RPMI7951 (cell line): ENCODE results near the gene HDAC6. TPM values are rescaled to one million over a fixed set of nuclear protein-coding genes. Genes with fewer than 3 reads are reported as not detected.

Source experiments
- DNase-seq: peaks from one replicate; pipeline ENCODE4 v3.0.0-alpha.2; 2012; ENCODE audit warnings: low read depth
- total RNA-seq: library from RNA; depleted of rRNA; stranded (reverse); fragments of >200 nt; shearing (Covaris generic); gene quantifications from 2 replicates; pipeline ENCODE4 v1.2.3, GENCODE V29; 2014; rRNA removed

HDAC6 gene
- 39.7 and 46.2 TPM in 2 replicates for total RNA-seq

- DNase-seq: peak; percentile 99
These were observed at the start of gene HDAC6 for GRCh38 chrX:48801280-48802088. Gene HDAC6, plus strand, starts transcription at chrX:48802067. Its CDS starts 626 bp downstream, at chrX:48802693.

DNA sequence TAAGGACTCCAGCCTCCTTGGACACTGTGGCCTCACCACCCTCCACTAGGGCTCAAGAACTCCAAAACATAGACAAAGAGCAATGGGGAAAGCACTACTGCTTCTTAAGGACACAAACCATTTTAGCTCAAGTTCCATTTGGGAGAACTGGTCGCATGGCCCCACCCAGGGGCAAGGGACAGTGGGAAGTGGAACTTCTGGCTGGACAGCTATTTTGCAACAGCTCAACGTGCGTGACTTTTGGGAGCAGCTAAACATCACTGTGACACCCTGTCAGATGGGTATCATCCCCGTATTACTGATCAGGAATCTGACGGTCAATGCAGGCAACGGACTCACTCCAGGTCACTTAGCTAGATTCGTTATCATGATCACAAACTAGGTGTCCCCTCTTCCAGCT, 49.4 kb upstream of the HDAC6 start:
- no peak for DNase-seq

DNA sequence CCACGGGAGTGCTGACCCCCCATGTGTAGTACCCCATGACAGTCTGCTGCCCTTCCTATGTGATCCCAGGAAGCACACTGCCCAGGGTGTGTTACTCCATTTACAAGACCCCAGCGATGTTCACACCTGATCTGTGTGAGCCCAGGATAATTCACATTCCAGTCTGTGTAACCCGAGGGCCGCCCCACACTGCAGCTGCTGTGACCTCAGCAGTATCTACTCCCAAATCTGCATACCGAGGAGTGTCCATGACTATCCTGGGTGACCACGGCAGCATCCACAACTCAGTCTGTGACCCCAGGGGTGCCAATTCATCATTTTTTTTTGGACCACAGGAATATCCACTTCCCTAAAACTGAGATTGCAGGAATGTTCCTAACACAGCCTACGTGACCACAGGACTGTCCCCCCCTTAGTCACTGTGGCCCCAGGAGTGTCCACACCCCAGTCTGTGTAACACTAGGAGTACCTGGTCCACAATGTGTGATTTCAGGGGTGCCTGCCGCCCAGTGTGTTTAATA, 48.1 kb upstream of the HDAC6 start:
- DNase-seq: no peak

DNA sequence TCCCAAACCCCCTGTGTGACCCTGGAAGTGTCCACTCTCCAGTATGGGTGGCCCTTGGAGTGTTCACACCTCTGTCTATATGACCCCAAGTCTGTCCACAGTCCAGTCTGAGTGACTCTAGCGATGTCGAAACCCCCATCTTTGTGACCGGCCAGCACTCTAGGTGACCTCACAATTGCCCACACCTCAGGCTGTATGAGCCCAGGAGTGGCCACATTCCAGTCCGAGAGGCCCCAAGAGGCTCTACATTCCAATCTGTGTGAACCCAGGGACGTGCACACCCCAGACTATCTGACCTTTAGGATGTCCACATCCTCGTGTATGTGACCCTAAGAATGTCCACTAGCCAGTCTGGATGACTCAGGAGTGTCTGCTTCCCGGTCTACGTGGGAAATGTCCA, 47.6 kb upstream of the HDAC6 start:
- DNase-seq: no peak

GRCh38 chrX:48761674-48762471, 40.0 kb upstream of the HDAC6 start, which contains the start of gene GLOD5:
Gene GLOD5, plus strand, starts transcription at chrX:48761747. Its CDS starts 44 bp downstream, at chrX:48761791.
- DNase-seq: peak; percentile 14

- no peak for DNase-seq
These were observed 32.6 kb upstream of the HDAC6 start for GRCh38 chrX:48769230-48769629.

DNA sequence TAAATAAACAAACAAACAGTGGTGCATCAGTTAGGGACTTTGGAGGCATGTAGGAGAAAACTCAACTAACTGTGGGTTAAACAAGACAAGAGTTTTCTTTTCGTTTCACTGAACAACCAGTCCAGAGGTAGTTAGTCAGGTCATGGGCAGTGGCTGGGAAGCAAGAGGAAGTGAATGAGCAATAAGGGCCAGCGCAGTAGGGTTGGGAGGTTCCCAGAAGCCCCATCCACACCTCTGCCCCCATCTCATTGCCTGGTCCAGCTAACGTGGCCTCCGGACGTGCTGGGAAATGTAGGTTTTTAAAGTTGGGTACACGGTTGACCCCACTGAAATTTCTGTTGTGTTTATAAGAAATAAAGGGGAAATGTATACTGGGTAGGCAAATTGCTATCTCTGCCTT, 31.6 kb upstream of the HDAC6 start:
- DNase-seq: no peak

GRCh38 chrX:48772602-48773001, 29.3 kb upstream of the HDAC6 start:
- DNase-seq: no peak

DNA sequence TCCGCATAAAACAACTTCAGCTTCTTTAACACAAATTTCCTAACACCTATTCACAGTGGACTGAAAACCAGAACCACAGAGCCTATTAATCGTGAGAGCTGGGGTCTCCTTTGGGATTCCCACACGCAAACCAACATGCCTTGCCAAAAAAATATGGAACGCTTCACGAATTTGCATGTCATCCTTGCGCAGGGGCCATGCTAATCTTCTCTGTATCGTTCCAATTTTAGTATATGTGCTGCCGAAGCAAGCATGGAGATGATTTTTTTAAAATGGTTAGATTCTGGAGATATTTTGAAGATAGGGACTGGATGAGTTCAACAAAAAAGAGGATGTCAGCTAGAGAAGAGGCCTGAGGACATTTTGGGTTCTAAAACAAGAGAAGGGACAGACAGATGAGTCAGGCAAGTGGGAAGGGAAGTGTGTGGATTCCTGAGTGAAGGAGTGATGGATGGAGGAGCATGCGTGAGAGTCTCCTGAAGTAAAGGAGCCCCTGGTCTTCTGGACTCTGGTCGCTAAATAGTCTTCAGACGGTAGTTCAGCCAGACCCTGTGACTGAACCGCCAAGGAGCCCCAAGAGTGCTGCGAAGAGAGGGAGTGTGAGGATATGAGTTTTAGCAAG, 24.9 kb upstream of the HDAC6 start:
- DNase-seq: peak; percentile 3

- no peak for DNase-seq
These were observed 22.5 kb upstream of the HDAC6 start for GRCh38 chrX:48779399-48779798.

- no peak for DNase-seq
These were observed 20.2 kb upstream of the HDAC6 start for GRCh38 chrX:48781705-48782104.

- DNase-seq: no peak
These were observed 19.7 kb upstream of the HDAC6 start for GRCh38 chrX:48782216-48782615.

GRCh38 chrX:48782795-48783194, 19.1 kb upstream of the HDAC6 start:
- no peak for DNase-seq

DNA sequence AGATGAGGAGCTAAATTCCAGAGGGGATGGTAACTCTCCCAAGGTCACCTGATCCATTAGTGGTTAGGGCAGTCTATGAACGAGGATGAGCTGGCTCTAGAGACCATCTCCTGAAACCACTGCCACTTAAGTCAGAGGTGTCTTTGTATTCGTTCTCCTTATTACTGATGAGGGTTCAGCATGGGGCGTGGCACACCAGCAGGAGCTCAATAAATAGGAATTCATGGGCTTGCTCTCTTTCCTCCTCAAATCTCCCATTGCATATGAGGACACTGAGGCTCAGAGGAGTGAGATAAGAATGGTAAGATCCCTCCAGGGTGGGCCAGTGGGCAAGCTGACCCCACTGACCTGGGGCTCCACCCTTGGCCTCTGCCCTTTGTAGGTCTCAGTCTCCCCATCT, 17.1 kb upstream of the HDAC6 start:
- no peak for DNase-seq

GRCh38 chrX:48785186-48785539, 16.7 kb upstream of the HDAC6 start:
- DNase-seq: no peak

- DNase-seq: no peak
These were observed 16.2 kb upstream of the HDAC6 start for GRCh38 chrX:48785540-48786214.

GRCh38 chrX:48786341-48786800, 15.5 kb upstream of the HDAC6 start, which contains the start of gene GATA1:
Gene GATA1, plus strand, starts transcription at chrX:48786590. Its CDS starts 4,520 bp downstream, at chrX:48791110.
- no peak for DNase-seq

DNA sequence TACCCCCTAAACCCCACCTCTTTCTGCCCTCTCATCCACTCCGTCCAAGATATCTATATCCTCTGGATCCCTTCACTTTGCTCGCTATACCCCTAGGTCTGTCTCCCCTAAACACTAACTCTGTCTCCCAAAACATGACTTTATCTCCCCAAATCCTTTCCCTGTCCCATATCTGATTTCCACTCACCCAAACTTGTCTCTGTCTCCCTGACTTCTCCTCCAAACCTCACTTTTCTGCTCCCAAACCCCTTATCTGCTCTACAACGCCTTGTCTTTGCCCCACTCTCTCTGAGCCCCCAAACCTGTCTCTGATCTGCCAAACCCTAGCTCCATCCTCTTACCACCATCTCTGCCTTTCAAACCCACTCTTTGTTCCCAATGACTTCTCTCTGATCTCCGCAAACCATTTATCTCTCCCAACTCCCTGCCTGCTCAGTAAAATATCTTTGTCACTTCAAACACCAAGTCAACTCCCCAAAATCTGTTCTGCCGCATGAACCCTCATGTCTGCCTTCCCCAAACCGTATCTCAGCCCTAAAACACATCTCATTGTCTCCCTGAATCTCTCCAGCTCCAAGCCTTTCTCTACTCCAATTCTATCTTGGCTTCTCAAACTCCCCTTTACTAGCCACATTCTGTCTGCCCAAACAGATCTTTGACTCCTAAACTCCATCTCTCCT, 14.9 kb upstream of the HDAC6 start:
- no peak for DNase-seq

GRCh38 chrX:48787505-48788443, 14.1 kb upstream of the HDAC6 start:
- no peak for DNase-seq
